Chondrocyte (in vitro differentiated cells): ENCODE data around the gene AGR2. TPM values are rescaled to one million over a fixed set of nuclear protein-coding genes. Genes with fewer than 3 reads are reported as not detected.

Experiments used
- DNase-seq: peaks from one replicate; pipeline ENCODE4 v3.0.0; 2021; ENCODE audit warnings: mixed read lengths, low spot score
- H3K27ac Mint-ChIP-seq: one replicate; pipeline ENCODE4 v1.8.0; 2021; ENCODE audit warnings: mild to moderate bottlenecking, moderate library complexity, mixed read lengths; ENCODE audit not compliant: unreplicated experiment
- H3K27me3 Mint-ChIP-seq: 2 replicates; pipeline ENCODE4 v1.8.0; 2021; ENCODE audit warnings: low read depth, mixed read lengths
- H3K36me3 Mint-ChIP-seq: 2 replicates; pipeline ENCODE4 v1.8.0; 2021; ENCODE audit warnings: low read depth, mixed read lengths
- H3K4me1 Mint-ChIP-seq: 2 replicates; pipeline ENCODE4 v1.8.0; 2021; ENCODE audit warnings: low read depth, mild to moderate bottlenecking, mixed read lengths
- H3K4me3 Mint-ChIP-seq: one replicate; pipeline ENCODE4 v1.8.0; 2021; ENCODE audit warnings: mild to moderate bottlenecking, moderate library complexity, mixed read lengths; ENCODE audit not compliant: unreplicated experiment
- H3K9me3 Mint-ChIP-seq: 2 replicates; pipeline ENCODE4 v1.8.0; 2021; ENCODE audit warnings: low read depth, mixed read lengths
- CTCF ChIP-seq: fragments of 200-600 bp; sonication (generic); IDR thresholded peaks from 2 replicates; pipeline ENCODE4 v1.5.0; 2021; ENCODE audit warnings: antibody characterized with exemption, mild to moderate bottlenecking, moderate library complexity
- total RNA-seq: library from RNA; stranded (reverse); gene quantifications from 3 replicates; pipeline ENCODE4 v1.2.1, GENCODE V29; 2021

The AGR2 gene
- total RNA-seq, 1 donor from 2014 or later: not detected

- Mint-ChIP-seq H3K4me1 (peaks cover 20% of the 10 kb centered on the region), H3K27ac (no peak overlapping the region), H3K9me3 (no peaks in the 10 kb centered on the region), H3K4me3 (no peak overlapping the region), H3K36me3 (no peaks in the 10 kb centered on the region), H3K27me3 (no peaks in the 10 kb centered on the region)
- no peak for DNase-seq
- TF ChIP-seq CTCF: no peak
Observed at GRCh38 chr7:16744518-16745250, 60.1 kb downstream of the AGR2 start.

- Mint-ChIP-seq H3K27ac (no peak overlapping the region), H3K9me3 (no peaks in the 10 kb centered on the region), H3K4me3 (no peak overlapping the region), H3K4me1 (peaks cover 20% of the 10 kb centered on the region), H3K36me3 (no peaks in the 10 kb centered on the region), H3K27me3 (no peaks in the 10 kb centered on the region)
- no peak for TF ChIP-seq CTCF
- no peak for DNase-seq
Observed at GRCh38 chr7:16743236-16743635, 61.6 kb downstream of the AGR2 start.

GRCh38 chr7:16742547-16742946, 62.3 kb downstream of the AGR2 start:
- no peak for TF ChIP-seq CTCF
- no peaks in the 10 kb centered on the region for H3K36me3 Mint-ChIP-seq
- no peak overlapping the region for H3K4me3 Mint-ChIP-seq
- no peaks in the 10 kb centered on the region for H3K27me3 Mint-ChIP-seq
- no peaks in the 10 kb centered on the region for H3K9me3 Mint-ChIP-seq
- H3K27ac Mint-ChIP-seq: no peak overlapping the region
- DNase-seq: no peak
- H3K4me1 Mint-ChIP-seq: peaks cover 20% of the 10 kb centered on the region

Other genes with a start within 250 kb of the AGR2 start
- 18.0 to 23.3 TPM (median 21.8 TPM) in 3 replicates for gene ANKMY2, start 159.2 kb downstream of the AGR2 start, total RNA-seq
- 42.6 to 50.0 TPM (median 44.8 TPM) in 3 replicates for gene BZW2, start 158.8 kb downstream of the AGR2 start, total RNA-seq
- gene TSPAN13, start 51.2 kb downstream of the AGR2 start, total RNA-seq: 19.3 to 21.0 TPM (median 20.3 TPM) in 3 replicates
- not detected in 3 replicates for gene AGR3, start 77.0 kb upstream of the AGR2 start, total RNA-seq